ENCODE results near the gene ZSCAN2.

The ZSCAN2 gene

DNA sequence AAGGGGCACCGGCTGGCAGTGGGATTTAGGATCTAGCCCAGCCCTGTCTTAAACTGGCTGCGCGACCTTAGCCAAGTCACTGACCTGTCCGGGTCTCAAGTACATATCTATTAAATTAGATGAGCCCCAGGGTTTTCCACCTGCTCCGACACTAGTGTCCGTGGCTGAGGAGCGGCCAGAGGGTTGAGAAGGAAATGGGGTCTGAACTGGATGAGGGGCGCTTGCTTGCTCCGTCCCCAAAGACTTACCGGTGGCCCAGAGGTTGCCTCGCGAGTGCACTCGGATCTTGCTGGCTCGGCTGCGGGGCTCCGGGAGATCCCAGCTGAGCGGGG, 56.9 kb downstream of the ZSCAN2 start:
- TF ChIP-seq CTCF (conservative IDR thresholded peaks at IDR 0.05; ENCODE audit: low read depth): no peak
- ChIA-PET CTCF (no interaction called here), POLR2A (ENCODE audit: low non-redundant PET) (no interaction called here)
- no peak for DNase-seq (ENCODE audit: low spot score)
- H3K27ac ChIP-seq: peak overlapping the region; percentile 77

GRCh38 chr15:84658080-84658787, 57.4 kb downstream of the ZSCAN2 start, which contains the start of gene NMB:
Gene NMB (minus strand): TSS chr15:84658199. CDS start chr15:84658152, 47 bp downstream.
- POLR2A ChIA-PET (ENCODE audit: low non-redundant PET): interaction anchor here (0.6 to 0.7 kb wide), 2 partner anchors 27 to 124 kb away, joined by 3 to 7 read pairs; no protein-coding TSS in a partner anchor
- CTCF ChIA-PET: interaction anchor here (0.6 to 1.3 kb wide), 10 partner anchors 9 to 1097 kb away, joined by 3 to 7 read pairs (median 5); no protein-coding TSS in a partner anchor
- peak; percentile 85 for DNase-seq (ENCODE audit: low spot score)
- peak; percentile 73 for TF ChIP-seq CTCF (conservative IDR thresholded peaks at IDR 0.05; ENCODE audit: low read depth)
- peak within 1 kb of the TSS; percentile 77 for H3K27ac ChIP-seq

DNA sequence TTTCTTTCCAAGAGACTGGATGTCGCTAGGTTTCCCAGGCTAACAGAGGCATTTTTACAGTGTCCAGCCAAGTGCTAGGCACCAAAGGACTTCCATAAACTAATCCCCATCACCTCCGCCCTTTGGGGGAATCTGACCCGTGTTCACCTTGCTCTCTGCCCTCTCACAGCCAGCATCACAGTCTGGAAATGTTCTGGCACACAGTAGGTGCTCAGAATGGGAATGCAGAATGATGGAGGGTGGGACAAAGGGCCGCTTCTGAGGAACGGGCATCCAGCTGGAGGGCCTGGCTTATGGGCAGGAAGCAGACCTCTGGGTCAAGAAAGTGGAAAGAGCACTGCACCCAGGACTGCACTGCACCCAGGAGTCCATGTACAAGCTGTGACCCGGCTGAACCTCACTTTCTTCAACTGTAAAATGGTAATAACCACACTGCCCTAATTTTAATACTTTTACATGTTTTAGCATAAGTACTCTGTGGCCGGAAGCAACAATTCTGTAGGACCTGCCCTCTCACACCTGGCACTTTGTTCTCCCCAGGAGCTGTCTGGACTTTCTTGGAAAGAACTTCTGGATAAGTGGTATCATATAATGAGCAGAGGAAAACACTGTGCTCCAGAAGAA, 58.1 kb downstream of the ZSCAN2 start:
- H3K27ac ChIP-seq: peak overlapping the region; percentile 77
- CTCF ChIA-PET: interaction anchor here (0.6 to 1.3 kb wide), 8 partner anchors 10 to 1097 kb away, joined by 3 to 6 read pairs (median 4); no protein-coding TSS in a partner anchor
- no peak for DNase-seq (ENCODE audit: low spot score)
- TF ChIP-seq CTCF (conservative IDR thresholded peaks at IDR 0.05; ENCODE audit: low read depth): no peak
- POLR2A ChIA-PET (ENCODE audit: low non-redundant PET): no interaction called here

- DNase-seq (ENCODE audit: low spot score): no peak
- H3K27ac ChIP-seq: 0 out of 2 replicates have a peak overlapping the region, but pooled peaks have one; percentile 6
- no peak for TF ChIP-seq CTCF (conservative IDR thresholded peaks at IDR 0.05; ENCODE audit: low read depth)
- CTCF ChIA-PET: interaction anchor here (0.6 to 1.3 kb wide), 4 partner anchors 11 to 268 kb away, joined by 3 to 5 read pairs (median 4); no protein-coding TSS in a partner anchor
- POLR2A ChIA-PET (ENCODE audit: low non-redundant PET): no interaction called here
These were observed 59.3 kb downstream of the ZSCAN2 start for GRCh38 chr15:84659904-84660781.

DNA sequence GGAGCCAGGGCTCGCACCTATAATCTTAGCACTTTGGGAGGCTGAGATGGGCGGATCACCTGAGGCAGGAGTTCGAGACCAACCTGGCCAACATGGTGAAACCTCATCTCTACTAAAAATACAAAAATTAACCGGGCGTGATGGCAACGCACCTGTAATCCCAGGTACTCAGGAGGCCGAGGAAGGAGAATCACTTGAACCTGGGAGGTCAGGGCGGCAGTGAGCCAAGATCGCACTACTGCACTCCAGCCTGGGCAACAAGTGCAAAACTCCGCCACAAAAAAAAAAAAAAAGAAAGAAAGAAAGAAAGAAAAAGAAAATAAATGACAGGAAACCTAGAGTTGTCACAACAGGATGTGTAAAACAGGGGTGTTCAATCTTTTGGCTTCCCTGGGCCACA, 60.2 kb downstream of the ZSCAN2 start:
- CTCF ChIA-PET: interaction anchor here (0.7 kb wide), 1 partner anchor 517 kb away, joined by 4 read pairs; no protein-coding TSS in a partner anchor
- DNase-seq (ENCODE audit: low spot score): no peak
- POLR2A ChIA-PET (ENCODE audit: low non-redundant PET): no interaction called here
- H3K27ac ChIP-seq: no peak overlapping the region
- no peak for TF ChIP-seq CTCF (conservative IDR thresholded peaks at IDR 0.05; ENCODE audit: low read depth)

DNA sequence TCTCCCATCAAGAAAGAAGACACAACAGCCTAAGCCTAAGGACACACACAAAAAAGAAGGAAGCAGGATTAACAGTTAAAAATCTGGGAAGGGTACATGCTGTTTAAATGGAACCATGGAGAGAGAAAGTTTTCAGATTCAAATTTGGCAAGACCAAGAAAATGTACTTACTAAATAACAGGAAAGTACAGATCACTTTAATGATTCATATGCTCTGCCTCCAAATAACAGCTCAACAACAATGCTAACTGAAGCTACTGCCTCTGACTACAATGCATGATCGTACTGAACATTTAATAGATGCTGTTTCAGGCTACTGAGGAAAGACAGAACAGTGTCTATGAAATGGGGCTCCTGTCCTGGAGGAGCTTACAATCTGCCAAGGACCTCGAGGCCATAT, 65.6 kb downstream of the ZSCAN2 start:
- CTCF ChIA-PET: no interaction called here
- DNase-seq (ENCODE audit: low spot score): no peak
- H3K27ac ChIP-seq: no peak overlapping the region
- POLR2A ChIA-PET (ENCODE audit: low non-redundant PET): no interaction called here
- no peak for TF ChIP-seq CTCF (conservative IDR thresholded peaks at IDR 0.05; ENCODE audit: low read depth)
